ENCODE measurements around the gene ABHD12. TPM values are rescaled to one million over a fixed set of nuclear protein-coding genes. Genes with fewer than 3 reads are reported as not detected.

Gene ABHD12
- total RNA-seq, 1 donor from 2014 or later, result 79.3 TPM

DNA sequence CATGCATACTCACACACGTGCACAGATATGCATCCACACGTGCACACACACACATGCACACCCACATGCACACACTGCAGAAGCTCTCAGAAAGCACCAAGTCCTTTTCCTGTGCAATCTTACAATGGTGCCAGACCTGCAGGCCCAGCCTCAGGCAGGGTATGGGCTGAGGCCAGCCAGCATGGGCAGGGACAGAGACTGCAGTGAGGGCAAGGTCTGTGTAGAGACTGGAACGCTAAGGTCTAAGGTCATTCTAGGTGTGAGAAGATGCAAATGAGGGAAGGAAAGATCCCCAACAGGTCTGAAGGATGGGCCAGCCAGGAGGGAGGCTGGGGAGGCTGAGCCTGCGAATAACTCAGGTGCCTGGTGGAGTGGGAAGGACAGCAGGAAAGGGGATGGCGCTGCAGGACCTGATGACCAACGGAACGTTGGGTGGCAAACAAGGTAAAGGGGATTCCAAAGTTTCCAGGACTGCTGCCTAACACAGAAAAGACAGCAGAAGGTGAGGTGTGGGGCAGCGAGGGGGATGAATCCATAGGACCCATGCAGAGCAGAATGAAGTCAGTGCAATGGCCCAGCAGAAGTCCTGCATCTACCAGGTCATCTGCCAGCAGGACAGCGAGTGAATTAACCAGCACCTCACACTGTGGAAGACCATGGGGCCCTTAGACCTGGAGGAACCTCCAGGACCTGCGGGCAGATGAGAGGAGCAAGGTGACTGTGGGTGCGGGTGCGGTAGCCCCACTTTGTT lies 67.0 kb downstream of the ABHD12 start:
- DNase-seq (ENCODE audit: low read depth), result no peak
- no peak overlapping the region for H3K4me3 ChIP-seq (ENCODE audit: low read depth, low read length)
- TF ChIP-seq, protein P1, sequence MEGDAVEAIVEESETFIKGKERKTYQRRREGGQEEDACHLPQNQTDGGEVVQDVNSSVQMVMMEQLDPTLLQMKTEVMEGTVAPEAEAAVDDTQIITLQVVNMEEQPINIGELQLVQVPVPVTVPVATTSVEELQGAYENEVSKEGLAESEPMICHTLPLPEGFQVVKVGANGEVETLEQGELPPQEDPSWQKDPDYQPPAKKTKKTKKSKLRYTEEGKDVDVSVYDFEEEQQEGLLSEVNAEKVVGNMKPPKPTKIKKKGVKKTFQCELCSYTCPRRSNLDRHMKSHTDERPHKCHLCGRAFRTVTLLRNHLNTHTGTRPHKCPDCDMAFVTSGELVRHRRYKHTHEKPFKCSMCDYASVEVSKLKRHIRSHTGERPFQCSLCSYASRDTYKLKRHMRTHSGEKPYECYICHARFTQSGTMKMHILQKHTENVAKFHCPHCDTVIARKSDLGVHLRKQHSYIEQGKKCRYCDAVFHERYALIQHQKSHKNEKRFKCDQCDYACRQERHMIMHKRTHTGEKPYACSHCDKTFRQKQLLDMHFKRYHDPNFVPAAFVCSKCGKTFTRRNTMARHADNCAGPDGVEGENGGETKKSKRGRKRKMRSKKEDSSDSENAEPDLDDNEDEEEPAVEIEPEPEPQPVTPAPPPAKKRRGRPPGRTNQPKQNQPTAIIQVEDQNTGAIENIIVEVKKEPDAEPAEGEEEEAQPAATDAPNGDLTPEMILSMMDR (conservative IDR thresholded peaks at IDR 0.05; ENCODE audit: low read depth, low read length), result no peak

- H3K4me3 ChIP-seq (ENCODE audit: low read depth, low read length), result no peak overlapping the region
- DNase-seq (ENCODE audit: low read depth), result no peak
- TF ChIP-seq, protein P1 (conservative IDR thresholded peaks at IDR 0.05; ENCODE audit: low read depth, low read length), result no peak
Measured at GRCh38 chr20:25321991-25322390, 68.6 kb downstream of the ABHD12 start.

DNA sequence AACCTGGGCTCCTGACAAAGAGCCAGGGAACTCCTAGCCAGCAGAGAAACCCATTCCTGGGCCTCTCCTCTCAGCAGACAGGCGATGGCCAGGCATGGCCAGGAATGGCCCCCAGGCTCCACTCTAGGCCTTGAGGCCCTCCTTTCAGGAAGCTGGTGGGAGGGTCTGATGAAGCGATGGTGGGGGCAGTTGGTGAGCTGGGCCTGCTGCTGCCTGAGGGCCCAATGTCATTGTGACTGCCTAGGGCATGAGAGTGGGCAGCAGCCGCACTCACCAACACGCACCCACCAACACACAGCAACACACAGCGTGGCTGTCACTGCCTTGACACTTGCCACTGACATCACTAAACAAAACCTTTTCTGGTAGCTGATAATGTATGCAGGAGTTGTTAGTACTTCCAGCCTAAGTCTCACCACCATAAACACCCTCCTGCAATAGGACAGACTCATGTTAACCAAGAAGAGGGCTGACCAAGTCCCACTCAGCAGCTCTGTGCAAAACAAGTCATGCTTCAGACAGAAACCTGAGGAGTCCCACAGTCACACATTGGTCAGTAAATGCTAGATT lies 69.3 kb downstream of the ABHD12 start:
- TF ChIP-seq, protein P1 (conservative IDR thresholded peaks at IDR 0.05; ENCODE audit: low read depth, low read length), result no peak
- no peak overlapping the region for H3K4me3 ChIP-seq (ENCODE audit: low read depth, low read length)
- DNase-seq (ENCODE audit: low read depth), result no peak

DNA sequence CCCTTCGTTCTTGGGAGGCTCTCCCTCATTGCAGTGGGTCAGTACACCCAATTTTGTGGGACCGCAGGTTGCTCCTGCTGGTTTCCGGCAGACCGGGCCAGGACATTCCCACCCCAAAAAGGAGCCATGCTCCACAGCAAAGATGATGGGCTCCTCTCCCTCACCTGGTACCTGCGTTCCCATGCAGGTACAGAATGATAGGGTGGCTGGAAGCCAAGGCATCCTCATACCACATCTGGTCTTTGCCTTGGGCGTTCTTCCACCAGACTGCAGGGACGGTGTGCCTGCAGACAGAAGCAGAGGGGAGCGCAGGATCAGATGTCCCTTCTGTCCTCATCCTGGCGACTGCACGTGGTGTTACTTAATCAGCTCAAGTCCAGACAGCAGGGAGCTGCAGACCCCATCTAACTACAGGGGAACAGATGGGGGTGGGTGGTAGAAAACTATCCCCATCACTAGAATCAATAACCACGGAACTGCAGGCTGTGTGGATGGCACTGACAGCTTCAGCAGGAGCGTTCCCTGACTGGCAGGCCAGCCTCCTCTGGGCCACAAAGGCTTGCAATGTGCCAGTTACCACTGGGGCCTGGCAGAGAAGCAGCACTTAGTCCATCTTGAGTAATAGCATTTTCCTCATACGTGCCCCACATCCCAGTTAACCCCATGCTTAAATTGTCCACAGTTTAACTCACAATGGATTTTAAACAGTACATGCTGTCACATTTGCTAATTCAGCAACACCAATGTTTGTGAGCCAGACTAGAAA lies 70.4 kb downstream of the ABHD12 start:
- TF ChIP-seq, protein P1 (conservative IDR thresholded peaks at IDR 0.05; ENCODE audit: low read depth, low read length), result no peak
- no peak overlapping the region for H3K4me3 ChIP-seq (ENCODE audit: low read depth, low read length)
- no peak for DNase-seq (ENCODE audit: low read depth)

- TF ChIP-seq, protein P1 (conservative IDR thresholded peaks at IDR 0.05; ENCODE audit: low read depth, low read length), result no peak
- no peak overlapping the region for H3K4me3 ChIP-seq (ENCODE audit: low read depth, low read length)
- no peak for DNase-seq (ENCODE audit: low read depth)
Measured at GRCh38 chr20:25319241-25320034, 71.2 kb downstream of the ABHD12 start.

DNA sequence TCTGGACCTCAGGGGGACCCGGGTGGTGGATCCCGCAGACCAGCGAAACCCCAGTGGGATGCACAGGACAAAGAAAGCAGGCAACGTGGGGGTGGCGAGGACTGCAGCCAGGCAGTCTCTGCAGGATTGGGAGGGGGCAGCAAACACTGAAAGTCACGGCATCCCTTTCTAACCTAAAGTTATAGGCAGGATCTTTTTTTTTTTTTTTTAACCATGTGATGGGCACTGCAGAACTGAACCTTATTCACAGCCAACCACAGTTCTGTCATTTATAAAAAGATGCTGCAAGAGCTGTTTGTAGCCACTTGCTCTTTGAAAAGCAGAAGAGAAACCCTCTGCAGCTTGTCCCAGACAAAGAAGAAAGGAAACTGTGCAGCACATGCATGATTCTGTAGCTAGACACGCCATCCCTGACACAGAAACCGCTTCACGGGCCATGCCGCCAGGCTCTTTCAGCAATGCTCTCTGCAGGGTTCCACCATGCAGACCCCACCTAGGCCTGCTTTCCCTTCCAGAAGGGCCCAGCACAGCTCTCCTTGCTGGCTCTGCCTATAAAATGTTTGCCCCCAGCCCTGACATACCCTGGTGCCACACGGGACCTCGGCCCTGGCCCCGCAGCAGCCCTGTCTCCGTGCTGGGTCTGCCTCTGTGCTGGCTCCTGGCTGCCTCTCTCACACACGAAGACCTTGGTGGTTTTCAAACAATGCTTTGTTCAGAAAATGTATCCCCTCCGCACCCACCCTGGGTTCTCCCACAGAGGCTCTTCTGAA lies 72.0 kb downstream of the ABHD12 start:
- DNase-seq (ENCODE audit: low read depth), result no peak
- TF ChIP-seq, protein P1 (conservative IDR thresholded peaks at IDR 0.05; ENCODE audit: low read depth, low read length), result no peak
- no peak overlapping the region for H3K4me3 ChIP-seq (ENCODE audit: low read depth, low read length)
